Kidney (tissue), 14 donors: ENCODE data around the gene GSG1L. TPM values are rescaled to one million over a fixed set of nuclear protein-coding genes. Genes with fewer than 3 reads are reported as not detected.

Experiments used
- DNase-seq, 5 donors: peaks; one replicate each; pipeline ENCODE4 v3.0.0-alpha.2; 2013 to 2020
- FAIRE-seq: peaks from 2 replicates; lab custom pipeline; 2012; peaks lifted over from hg19 to GRCh38; lab: Jason Lieb, UNC
- H3K27ac ChIP-seq, 2 donors: one replicate each; pipeline ENCODE4 v1.7.0; 2013; ENCODE audit warnings: low read depth in 2 of 2, low read length in 2 of 2, inconsistent platforms in 1 of 2
- H3K27me3 ChIP-seq: one replicate; pipeline ENCODE4 v1.7.1; 2013; ENCODE audit warnings: low read length, inconsistent platforms; ENCODE audit not compliant: control insufficient read depth, insufficient read depth
- H3K36me3 ChIP-seq, 3 donors: one replicate each; pipeline versions ENCODE4 v1.7.0 to v1.7.1; 2013; ENCODE audit warnings: low read length in 3 of 3, control low read depth in 1 of 3, inconsistent platforms in 1 of 3; ENCODE audit not compliant: insufficient read depth in 3 of 3, control insufficient read depth in 2 of 3
- H3K4me1 ChIP-seq, 3 donors: one replicate each; pipeline versions ENCODE4 v1.7.0 to v1.7.1; 2013; ENCODE audit warnings: low read length in 3 of 3, inconsistent platforms in 1 of 3, low read depth in 1 of 3; ENCODE audit not compliant: control insufficient read depth in 2 of 3, insufficient read depth in 2 of 3
- H3K4me3 ChIP-seq, 3 donors: one replicate each; pipeline versions ENCODE4 v1.7.0 to v1.8.1; 2013; ENCODE audit warnings: low read length in 3 of 3, control low read depth in 1 of 3, inconsistent platforms in 1 of 3
- H3K9ac ChIP-seq, 3 donors: one replicate each; pipeline versions ENCODE4 v1.7.0 to v1.7.1; 2013; ENCODE audit warnings: low read length in 3 of 3, control low read depth in 1 of 3, inconsistent platforms in 1 of 3
- H3K9me3 ChIP-seq, 3 donors: one replicate each; pipeline versions ENCODE4 v1.7.0 to v1.7.1; 2013; ENCODE audit warnings: low read length in 3 of 3, control low read depth in 1 of 3, inconsistent platforms in 1 of 3; ENCODE audit not compliant: control insufficient read depth in 2 of 3, insufficient read depth in 1 of 3
- CTCF ChIP-seq: IDR thresholded peaks from 3 replicates; pipeline ENCODE4 v1.5.1; 2012; ENCODE audit warnings: mild to moderate bottlenecking, moderate library complexity, borderline replicate concordance; ENCODE audit not compliant: insufficient read depth; ENCODE audit errors: extremely low read depth
- intact Hi-C: fragments of 100-400 bp; cut with DNase I; formaldehyde crosslinking; loops from one replicate; pipeline ENCODE4 v1.11.1; 2022
- polyA plus RNA-seq: library from polyadenylated mRNA; stranded (reverse); fragments of 350-450 nt; fragmentation: Illumina TruSeq; extraction: RNeasy Lipid Tissue Mini Kit (QIAGEN cat#74804); gene quantifications from one replicate; pipeline ENCODE4 v1.2.3, GENCODE V29; 2014; ENCODE audit warnings: low read depth, low replicate concordance; ENCODE audit not compliant: insufficient read depth
- total RNA-seq: library from RNA; stranded (reverse); fragmentation: NEBNext Ultra II Directional; extraction: Animal tissue kit (Norgen Biotek cat#: 25700); gene quantifications from one replicate; pipeline ENCODE4 v1.2.1, GENCODE V29; 2021
- donor health status: control.
- donor health status: control.
- donor health status: control.
- donor health status: control.
- donor health status: control.
- donor health status: DM: yes; HTN: yes; CAD: no.
- donor health status: Normal renal cell carcinoma (clear cell type).

GSG1L gene
- total and polyA plus RNA-seq, 2 donors from 2014 or later = not detected

- Histone ChIP-seq H3K9ac (no peak overlapping the region), H3K27me3 (no peaks in the 10 kb centered on the region), H3K4me3 (no peak overlapping the region), H3K4me1 (no peaks in the 10 kb centered on the region), H3K9me3 (no peaks in the 10 kb centered on the region), H3K36me3 (no peaks in the 10 kb centered on the region), H3K27ac (no peak overlapping the region)
- no peak for TF ChIP-seq CTCF
- intact Hi-C loops = no loop called here
- DNase-seq (peak in 1 of 5 donors; percentile 29), FAIRE-seq (no peak)
Measured at GRCh38 chr16:28089205-28089991, 25.9 kb upstream of the GSG1L start.

GRCh38 chr16:28087675-28088300, 24.3 kb upstream of the GSG1L start:
- Histone ChIP-seq H3K27me3 (no peaks in the 10 kb centered on the region), H3K4me3 (no peak overlapping the region), H3K36me3 (no peaks in the 10 kb centered on the region), H3K27ac (no peak overlapping the region), H3K9me3 (no peaks in the 10 kb centered on the region), H3K4me1 (no peaks in the 10 kb centered on the region), H3K9ac (no peak overlapping the region)
- no peak for FAIRE-seq
- intact Hi-C loops = no loop called here
- DNase-seq = peak in 1 of 5 donors; percentile 19
- TF ChIP-seq CTCF = no peak

- TF ChIP-seq CTCF = no peak
- intact Hi-C loops = no loop called here
- no peak overlapping the region for H3K27ac ChIP-seq
- H3K4me1 ChIP-seq = no peaks in the 10 kb centered on the region
- H3K36me3 ChIP-seq = no peaks in the 10 kb centered on the region
- FAIRE-seq (no peak), DNase-seq (no peak)
- H3K9ac ChIP-seq = no peak overlapping the region
- no peak overlapping the region for H3K4me3 ChIP-seq
- no peaks in the 10 kb centered on the region for H3K9me3 ChIP-seq
- H3K27me3 ChIP-seq = no peaks in the 10 kb centered on the region
Measured at GRCh38 chr16:28087140-28087660, 23.7 kb upstream of the GSG1L start.
